ENCODE measurements around the gene LGI4.

The LGI4 gene

DNA sequence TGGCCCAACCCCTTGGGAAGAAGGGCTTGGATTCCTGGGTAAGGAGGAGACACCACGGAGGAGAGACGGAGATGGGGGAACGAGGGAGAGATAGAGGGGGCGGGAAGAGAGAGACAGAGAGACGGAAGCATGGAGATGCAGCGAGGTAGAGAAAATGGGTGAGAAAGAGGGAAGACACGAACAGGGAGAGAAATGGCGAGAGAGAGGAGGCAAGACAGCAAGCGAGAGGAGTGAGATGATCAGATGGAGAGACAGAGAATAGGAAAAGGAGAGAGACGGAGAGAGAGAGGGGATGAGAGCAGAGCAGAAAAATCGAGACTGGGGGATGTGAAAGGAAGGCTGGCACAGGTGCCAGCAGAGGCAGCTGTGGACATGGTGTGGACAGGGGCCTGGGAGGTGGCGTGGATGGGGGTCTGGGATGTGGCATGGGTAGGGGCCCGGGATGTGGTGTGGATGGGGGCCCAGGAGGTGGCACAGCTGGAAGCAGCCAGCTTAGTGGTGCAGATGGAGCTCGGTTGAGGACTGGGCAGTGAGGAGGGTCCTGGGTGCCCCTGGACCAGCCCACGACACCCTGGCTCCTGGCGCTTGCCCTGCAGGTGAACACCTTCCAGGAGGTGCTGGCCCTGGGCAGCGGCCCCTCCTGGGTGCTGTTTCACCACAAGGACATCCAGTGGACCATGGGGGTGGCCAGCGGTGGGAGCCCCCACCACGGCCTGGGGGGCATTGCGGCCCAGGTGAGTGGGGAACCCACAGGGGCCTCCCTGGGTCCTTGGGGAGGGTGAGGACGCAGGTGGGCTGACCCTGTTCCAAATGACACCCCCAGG, 59.4 kb downstream of the LGI4 start:
- TF ChIP-seq, protein P1, sequence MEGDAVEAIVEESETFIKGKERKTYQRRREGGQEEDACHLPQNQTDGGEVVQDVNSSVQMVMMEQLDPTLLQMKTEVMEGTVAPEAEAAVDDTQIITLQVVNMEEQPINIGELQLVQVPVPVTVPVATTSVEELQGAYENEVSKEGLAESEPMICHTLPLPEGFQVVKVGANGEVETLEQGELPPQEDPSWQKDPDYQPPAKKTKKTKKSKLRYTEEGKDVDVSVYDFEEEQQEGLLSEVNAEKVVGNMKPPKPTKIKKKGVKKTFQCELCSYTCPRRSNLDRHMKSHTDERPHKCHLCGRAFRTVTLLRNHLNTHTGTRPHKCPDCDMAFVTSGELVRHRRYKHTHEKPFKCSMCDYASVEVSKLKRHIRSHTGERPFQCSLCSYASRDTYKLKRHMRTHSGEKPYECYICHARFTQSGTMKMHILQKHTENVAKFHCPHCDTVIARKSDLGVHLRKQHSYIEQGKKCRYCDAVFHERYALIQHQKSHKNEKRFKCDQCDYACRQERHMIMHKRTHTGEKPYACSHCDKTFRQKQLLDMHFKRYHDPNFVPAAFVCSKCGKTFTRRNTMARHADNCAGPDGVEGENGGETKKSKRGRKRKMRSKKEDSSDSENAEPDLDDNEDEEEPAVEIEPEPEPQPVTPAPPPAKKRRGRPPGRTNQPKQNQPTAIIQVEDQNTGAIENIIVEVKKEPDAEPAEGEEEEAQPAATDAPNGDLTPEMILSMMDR (IDR thresholded peaks at IDR 0.05; ENCODE audit: poor library complexity, severe bottlenecking) = no peak
- Histone ChIP-seq H3K36me3 (ENCODE audit: low read depth) (no peaks in the 10 kb centered on the region), H3K27ac (ENCODE audit: poor library complexity, severe bottlenecking) (no peak overlapping the region), H3K4me1 (ENCODE audit: insufficient read depth, poor library complexity, severe bottlenecking) (no peaks in the 10 kb centered on the region), H3K4me3 (ENCODE audit: severe bottlenecking) (no peak overlapping the region), H3K27me3 (ENCODE audit: insufficient read depth, poor library complexity, severe bottlenecking) (no peaks in the 10 kb centered on the region), H3K9me3 (ENCODE audit: severe bottlenecking) (no peaks in the 10 kb centered on the region)
- no peak for ATAC-seq (ENCODE audit: low read depth)
- DNase-seq (ENCODE audit: low spot score) = no peak
